SK-N-MC (cell line): Measurements from ENCODE around the gene GPC3.

ENCODE experiments used
- EZH2 ChIP-seq: fragments of 200-600 bp; sonication (generic); IDR thresholded peaks from one replicate; pipeline ENCODE4 v1.6.1; 2017; ENCODE audit warnings: antibody characterized with exemption
- POLR2AphosphoS5 ChIP-seq: IDR thresholded peaks from 2 replicates; pipeline ENCODE4 v1.6.1; 2012; ENCODE audit warnings: mild to moderate bottlenecking, low read depth, low read length, borderline replicate concordance

DNA sequence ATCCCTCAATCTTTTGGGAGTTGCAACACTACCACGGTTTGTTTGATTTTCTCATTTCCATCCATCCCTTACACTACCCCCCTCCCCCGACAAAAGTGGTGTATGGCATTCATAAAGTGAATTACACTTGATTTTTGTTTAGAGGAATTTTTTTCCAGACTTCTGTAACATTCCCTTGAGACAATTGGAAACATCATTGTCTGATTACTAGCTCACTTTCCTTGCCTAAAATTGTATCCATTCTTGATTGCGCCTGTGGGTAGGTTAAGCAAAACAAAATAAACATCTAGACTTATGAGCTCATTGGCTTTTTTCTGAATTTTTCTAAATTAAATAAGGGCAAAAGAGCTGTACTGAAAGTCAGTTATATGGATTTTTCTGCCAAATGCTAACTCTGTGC, 3.5 kb downstream of the GPC3 start:
- TF ChIP-seq EZH2: no peak
- no peak for TF ChIP-seq POLR2AphosphoS5
